GM15510 (cell line): ENCODE results near the gene BAG3.

Source experiments
- POLR2A ChIP-seq: IDR thresholded peaks from 3 replicates; pipeline ENCODE4 v1.6.1; 2011; ENCODE audit warnings: borderline replicate concordance; ENCODE audit not compliant: insufficient read length; ENCODE audit errors: extremely low read depth

The BAG3 gene

DNA sequence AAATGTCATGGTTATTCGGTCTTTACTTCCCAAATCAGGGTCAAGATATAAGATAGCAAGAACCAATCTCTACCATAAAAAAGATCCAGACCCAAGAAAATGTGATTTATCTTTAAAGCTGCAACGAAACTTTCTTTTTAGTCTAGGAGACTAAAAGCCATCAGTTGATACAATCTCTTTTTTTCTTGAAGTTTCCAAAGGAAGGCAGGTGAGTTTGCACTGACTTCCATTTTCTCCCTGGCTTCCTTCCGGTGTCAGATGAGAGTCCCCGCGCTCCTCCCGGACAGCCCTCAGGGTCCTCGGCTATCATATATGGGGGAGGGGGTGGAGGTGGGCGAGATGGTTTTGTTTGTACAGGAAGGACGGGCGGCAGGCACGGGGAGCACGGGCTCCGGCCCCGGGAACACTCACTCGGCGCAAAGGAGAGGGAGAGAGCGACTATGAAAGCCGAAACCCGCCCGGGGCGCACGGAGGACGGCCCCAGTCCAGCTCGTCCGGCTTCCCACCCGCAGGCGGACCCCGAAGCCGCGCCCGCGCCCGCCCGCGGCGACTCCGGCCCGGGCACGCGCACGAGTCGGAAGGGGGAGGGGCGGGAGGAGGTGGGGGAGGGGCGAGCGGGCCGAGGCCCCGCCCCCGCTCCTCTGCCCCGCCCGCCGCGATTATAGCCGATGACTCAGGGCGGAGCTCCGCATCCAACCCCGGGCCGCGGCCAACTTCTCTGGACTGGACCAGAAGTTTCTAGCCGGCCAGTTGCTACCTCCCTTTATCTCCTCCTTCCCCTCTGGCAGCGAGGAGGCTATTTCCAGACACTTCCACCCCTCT is at the start of gene BAG3:
BAG3 (plus strand) TSS at position 689 of the 822 bp plus-strand sequence. CDS start 296 bp downstream, outside the sequence.
- peak; percentile 74 for TF ChIP-seq POLR2A

GRCh38 chr10:119602241-119603095 is 48.7 kb upstream of the BAG3 start:
- no peak for TF ChIP-seq POLR2A

DNA sequence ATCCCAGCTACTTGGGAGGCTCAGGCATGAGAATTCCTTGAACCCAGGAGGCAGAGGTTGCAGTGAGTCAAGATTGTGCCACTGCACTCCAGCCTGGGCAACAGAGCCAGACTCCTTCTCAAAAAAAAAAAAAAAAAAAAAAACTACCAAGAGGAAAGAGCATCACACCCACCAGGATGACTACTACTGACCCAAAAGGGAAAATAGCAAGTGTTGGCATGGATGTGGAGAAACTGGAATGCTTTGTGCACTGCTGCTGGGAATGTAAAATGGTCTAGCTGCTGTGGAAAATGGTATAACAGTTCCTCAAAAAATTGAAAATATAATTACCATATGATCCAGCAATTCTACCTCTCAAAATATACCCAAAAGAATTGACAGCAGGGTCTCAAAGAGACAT is 46.7 kb upstream of the BAG3 start:
- TF ChIP-seq POLR2A: no peak

DNA sequence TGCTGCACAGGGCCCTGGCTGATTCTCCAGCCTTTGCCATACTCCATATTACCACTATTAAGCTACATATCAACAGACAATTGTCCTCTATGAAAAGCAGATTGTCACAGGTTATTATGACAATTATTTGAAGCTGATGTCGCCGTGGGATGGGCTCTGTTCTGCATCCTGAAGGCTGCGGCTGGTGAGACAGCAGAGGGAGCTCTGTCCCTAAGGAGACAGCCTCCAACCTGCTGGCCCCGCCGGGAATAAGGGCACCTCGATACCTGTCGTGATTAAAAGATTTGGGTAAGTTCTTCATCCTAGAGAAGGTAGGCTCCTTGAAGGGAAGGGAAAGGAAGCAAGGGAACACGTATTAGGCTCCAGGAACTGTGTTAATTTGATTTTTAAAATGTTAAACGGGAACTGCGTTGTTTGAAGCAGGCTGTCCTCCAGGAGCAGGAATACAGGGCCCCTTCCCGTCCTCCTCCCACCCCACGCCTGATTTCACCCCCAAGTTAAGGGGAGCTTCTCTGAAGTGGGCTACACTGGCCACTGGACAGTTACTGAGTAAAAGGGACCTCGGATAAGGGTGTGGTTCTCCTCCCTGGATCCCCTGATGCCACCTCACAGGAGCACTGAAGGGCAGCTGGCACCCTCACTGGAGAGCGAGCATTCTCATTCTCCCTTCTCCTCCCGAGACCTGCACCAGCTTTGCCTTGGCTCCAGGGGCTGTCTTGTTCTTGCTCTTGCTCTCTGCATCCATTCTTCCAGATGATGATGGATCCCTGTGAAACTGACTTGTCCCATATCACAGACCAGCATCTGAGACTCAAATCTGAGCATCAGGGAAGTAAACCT is 42.6 kb upstream of the BAG3 start:
- no peak for TF ChIP-seq POLR2A

DNA sequence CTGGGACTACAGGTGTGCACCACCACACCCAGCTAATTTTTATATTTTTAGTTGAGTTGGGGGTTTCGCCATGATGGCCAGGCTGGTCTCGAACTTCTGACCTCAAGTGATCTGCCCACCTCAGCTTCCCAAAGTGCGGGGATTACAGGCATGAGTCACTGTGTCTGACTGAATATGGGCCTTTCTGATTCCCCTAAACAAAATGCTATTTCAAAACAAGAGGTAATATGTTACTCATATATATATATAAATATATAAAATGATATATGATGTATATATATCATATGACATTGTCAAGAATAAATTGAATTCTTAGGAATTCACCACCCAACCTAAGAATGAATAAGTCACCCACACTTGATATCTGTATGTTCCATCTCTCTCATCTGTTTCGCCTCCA is 41.7 kb upstream of the BAG3 start:
- no peak for TF ChIP-seq POLR2A

- no peak for TF ChIP-seq POLR2A
Measured at GRCh38 chr10:119611433-119611832, 39.7 kb upstream of the BAG3 start.

DNA sequence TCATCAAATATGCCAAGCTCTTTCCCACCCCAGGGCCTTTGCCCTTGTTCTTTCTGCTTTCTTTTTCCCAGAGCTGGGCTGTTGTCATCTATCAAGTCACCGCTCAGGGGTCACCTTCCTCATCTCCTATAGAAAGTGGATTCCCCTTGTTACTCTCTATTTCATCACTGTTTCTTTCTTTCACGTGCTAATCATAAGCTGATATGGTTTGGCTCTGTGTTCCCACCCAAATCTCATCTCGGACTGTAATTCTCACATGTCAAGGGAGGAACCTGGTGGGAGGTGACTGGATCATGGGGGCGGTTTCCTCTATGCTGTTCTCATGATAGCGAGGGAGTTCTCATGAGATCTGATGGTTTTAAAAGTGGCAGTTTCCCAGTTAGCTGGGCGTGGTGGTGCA is 37.4 kb upstream of the BAG3 start:
- TF ChIP-seq POLR2A: no peak

DNA sequence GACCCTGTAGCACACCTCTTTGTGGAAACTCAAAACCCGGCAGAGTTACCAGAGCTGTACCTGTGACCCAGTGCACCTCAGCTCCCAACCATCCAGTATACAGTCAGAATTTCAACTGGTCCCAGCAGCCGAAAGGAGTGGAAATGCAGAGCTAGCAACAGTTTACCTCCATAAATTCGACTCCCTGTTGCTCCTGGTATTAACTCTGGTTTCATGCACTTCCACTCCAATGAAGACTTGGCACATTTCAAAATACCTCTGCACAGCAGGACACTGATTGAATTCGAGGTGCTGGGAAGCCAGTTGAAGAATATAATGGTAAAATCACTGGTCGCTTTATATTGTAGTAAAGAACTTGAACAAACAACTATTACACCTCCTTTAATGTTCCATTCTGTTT is 36.5 kb upstream of the BAG3 start:
- TF ChIP-seq POLR2A: no peak

DNA sequence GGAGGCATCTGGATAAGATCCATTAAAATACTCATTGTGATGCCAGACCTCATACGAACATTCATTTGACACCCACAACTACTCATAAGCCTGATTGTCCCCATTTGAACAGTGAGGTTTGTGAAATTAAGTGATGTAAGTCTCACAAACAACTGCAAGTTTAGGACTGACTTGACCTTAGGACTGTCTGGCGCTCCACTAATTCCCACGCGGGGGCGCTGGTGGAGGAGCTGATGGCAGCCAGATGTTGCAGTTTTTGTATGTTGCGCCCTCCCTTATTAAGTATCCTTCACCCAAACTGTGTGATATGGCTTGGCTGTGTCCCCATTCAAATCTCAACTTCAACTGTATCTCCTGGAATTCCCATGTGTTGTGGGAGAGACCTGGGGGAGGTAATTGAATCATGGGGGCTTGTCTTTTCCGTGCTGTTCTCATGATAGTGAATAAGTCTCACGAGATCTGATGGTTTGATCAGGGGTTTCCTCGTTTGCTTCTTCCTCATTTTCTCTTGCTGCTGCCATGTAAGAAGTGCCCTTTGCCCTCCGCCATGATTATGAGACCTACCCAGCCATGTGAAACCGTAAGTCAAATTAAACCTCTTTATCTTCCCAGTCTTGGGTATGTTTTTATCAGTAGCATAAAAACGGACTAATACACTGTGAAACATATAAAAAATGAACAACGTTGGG is 34.2 kb upstream of the BAG3 start:
- no peak for TF ChIP-seq POLR2A

DNA sequence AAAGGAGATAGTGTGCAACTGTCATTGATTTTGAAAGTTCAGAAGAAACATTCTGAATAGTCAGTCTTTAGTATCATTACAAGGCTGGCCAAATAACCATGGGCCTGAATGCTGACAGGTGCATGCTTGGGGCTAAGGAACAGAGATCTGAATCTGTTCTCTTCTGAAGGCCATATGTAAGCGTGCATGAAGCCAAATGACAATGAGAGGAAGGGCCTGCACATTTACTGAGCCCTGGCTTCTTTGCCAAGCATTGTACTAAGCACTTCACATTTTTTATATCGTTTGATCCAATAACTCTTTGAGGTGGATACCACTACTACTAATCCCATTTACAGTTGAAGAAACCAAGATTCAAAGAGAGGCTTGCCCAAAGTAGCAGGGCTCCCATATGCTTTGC is 32.0 kb upstream of the BAG3 start:
- no peak for TF ChIP-seq POLR2A

DNA sequence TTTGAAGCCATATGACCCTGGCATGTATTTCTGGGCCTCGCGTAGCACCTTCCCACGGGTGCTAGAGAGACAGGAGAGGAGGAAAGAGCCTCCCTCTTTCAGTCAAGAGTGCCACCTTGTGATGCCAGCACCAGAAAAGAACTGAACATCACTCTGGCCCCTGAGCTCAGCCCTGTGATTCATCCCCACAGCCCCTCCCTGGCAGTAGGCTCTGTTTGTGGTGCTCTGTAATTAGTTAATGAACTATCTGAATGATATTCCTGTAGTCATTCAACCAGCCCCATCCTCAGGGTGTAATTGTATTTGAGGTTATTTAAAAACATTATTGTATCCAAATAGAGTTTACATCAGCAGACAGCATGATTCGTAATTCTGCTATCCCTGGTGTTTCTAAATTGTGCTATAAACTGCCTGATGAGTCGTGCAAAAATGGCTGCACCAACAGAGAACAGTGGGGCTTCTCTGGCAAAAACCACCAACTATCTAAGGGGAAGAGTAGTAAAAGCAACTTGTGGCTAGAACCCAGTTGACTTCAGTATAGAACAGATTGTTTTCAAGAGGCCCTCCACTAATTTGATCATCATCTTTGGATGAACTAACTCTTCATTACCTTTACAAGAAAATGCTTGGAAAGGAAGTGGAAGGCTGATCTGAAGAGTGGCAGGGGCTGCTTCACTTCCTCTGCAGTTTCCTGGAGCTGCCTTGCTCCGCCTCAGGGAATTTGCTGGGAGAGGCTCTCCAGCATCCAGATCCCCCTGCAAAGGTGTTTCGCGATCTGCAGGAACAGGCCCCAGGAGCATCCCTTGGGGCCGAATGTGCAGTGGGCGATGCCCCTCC is 30.7 kb upstream of the BAG3 start:
- TF ChIP-seq POLR2A: no peak

DNA sequence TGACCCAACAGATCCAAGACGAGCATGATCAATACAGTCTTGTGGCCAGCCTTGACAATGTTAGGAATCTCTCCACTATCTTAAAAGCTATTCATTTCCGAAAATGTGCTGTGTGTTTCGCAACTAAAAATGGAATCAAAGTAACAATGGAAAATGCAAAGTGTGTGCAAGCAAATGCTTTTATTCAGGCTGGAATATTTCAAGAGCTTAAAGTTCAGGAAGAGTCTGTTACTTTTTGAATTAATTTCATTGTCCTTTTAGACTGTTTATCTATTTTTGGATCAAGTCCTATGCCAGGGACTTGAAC is 30.1 kb upstream of the BAG3 start:
- no peak for TF ChIP-seq POLR2A

DNA sequence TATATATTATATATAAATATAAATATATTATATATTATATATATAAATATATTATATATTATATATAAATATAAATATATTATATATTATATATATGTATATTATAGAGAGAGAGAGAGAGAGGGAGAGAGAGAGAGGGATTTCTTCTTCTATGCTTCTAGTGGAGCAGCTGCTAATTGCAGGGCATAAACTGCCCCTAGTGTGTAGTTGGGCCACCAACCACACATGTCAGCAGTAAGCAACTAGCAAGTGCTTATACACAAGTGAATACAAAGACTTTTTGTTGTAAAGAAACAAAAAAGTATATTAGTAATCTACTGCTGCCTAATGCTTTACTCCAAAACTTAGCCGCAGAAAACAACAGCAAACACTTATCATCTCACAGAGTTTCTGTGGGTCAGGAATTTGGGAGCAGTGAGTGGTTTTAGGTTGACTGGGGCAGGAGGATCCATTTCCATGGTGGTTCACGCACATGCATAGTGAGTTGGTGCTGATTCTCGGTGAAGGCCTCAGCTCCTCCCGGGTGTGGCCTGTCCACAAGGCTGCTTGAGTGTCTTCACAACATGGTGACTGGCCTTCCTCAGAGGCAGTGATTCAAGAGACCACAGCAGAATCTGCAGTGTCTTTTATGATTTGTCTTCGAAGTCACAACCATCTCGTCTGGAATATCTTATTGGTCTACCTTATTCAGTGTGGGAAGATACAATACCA is 25.5 kb upstream of the BAG3 start:
- TF ChIP-seq POLR2A: no peak
